ENCODE data around the gene ATL1. TPM values are rescaled to one million over a fixed set of nuclear protein-coding genes. Genes with fewer than 3 reads are reported as not detected.
"Not testable (repeated sequence)": the region's sequence is repeated elsewhere in the genome, so short reads cannot be mapped to it uniquely, and the experiment has no call there.

ATL1 gene
- total RNA-seq, 1 experiment from 2014 or later, result 2.8 TPM

DNA sequence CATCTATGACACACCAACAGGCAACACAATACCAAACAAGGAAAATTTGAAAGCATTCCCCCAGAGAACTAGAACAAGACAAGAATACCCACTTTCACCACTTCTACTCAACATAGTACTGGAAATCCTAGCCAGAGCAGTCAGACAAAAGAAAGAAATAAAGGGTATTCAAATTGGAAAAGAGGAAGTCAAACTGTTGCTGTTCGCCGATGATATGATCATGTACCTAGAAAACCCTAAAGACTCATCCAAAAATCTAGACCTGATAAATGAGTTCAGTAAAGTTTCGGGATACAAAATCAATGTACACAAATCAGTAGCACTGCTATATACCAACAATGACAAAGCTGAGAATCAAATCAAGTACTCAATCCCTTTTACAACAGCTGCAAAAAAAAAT, 8.1 kb upstream of the ATL1 start:
- DNase-seq, result no peak
- no peak overlapping the region for H3K4me3 ChIP-seq (ENCODE audit: insufficient read depth, low read depth, low read length)
- H3K27me3 ChIP-seq (ENCODE audit: control insufficient read depth, insufficient read depth, low read length), result no peaks in the 10 kb centered on the region
- no peaks in the 10 kb centered on the region for H3K36me3 ChIP-seq (replicated peaks; ENCODE audit: control insufficient read depth, insufficient read depth, low read length)

DNA sequence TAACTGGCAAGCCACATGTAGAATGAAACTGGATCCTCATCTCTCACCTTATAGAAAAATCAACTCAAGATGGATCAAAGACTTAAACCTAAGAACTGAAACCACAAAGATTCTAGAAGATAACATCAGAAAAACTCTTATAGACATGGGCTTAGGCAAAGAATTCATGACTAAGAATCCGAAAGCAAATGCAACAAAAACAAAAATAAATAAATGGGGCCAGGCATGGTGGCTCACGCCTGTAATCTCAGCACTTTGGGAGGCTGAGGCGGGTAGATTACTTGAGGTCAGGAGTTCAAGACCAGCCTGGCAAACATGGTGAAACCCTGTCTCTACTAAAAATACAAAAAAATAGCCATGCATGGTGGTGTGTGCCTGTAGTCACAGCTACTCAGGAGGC, 7.1 kb upstream of the ATL1 start:
- not testable (repeated sequence) for DNase-seq; H3K27me3 ChIP-seq (ENCODE audit: control insufficient read depth, insufficient read depth, low read length); H3K4me3 ChIP-seq (ENCODE audit: insufficient read depth, low read depth, low read length); H3K36me3 ChIP-seq (replicated peaks; ENCODE audit: control insufficient read depth, insufficient read depth, low read length)

DNA sequence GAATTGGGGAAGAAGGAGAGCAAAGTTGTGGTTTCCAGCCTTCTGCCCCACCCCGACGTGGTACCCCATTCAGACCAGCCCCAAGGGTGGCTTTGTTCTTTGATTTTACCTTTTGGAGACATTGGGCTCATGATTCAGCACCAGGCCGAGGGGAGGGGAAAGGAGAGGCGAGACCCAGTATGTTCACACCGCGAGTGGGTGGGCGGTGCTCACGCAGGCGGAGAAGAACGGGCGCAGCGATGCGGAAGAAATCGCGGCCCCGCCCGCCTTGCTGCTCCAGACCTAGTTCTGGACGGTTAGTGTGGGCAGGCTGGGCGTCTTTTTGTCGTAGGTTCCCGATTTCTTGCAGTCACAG, 963 bp downstream of the ATL1 start:
- peak; percentile 52 for DNase-seq
- H3K27me3 ChIP-seq (ENCODE audit: control insufficient read depth, insufficient read depth, low read length), result peaks cover 22% of the 10 kb centered on the region
- H3K36me3 ChIP-seq (replicated peaks; ENCODE audit: control insufficient read depth, insufficient read depth, low read length), result no peaks in the 10 kb centered on the region
- peak overlapping the region; percentile 73 for H3K4me3 ChIP-seq (ENCODE audit: insufficient read depth, low read depth, low read length)

DNA sequence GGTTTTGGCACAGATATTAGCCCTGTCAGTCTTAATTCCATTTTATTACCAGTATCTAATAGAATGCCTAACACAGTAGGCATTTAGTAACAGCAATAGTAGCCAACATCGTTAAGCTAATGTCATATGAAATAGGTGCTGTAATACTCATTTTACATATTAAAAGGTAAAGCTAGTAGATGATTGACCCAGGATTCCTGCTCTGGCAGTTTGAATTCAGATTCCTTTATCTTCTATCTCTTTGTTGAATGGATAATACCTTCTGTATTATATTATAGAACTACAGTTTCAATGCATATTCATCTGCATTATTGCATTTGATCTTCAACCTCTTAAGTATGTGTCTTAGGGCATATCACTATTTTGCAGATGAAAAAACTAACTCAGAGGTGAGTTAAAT, 2.9 kb downstream of the ATL1 start:
- Histone ChIP-seq H3K36me3 (replicated peaks; ENCODE audit: control insufficient read depth, insufficient read depth, low read length) (no peaks in the 10 kb centered on the region), H3K4me3 (ENCODE audit: insufficient read depth, low read depth, low read length) (no peak overlapping the region), H3K27me3 (ENCODE audit: control insufficient read depth, insufficient read depth, low read length) (peaks cover 22% of the 10 kb centered on the region)
- DNase-seq, result no peak

DNA sequence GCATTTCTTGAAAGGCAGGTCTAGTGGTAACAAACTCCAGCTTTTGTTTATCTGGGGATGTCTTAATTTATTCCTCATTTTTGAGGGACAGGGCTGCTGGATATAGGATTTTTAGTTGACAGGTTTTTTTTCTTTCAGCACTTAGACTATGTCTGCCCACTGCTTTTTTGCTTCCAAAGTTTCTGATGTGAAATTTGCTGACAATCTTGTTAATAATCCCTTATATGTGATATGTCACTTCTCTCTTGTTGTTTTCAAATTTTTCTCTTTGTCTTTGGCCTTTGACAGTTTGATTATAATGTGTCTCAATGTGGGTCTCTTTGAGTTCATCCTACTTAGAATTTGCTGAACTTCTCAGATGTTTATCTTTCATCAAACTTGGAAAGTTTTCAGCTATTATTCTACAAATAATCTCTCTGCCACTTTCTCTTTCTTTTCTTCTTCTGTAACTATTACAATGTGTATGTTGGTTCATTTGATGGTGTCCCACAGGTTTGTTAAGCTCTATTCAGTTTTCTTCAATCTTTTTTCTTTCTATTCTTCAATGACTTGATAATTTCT, 9.8 kb downstream of the ATL1 start:
- H3K36me3 ChIP-seq (replicated peaks; ENCODE audit: control insufficient read depth, insufficient read depth, low read length), result no peaks in the 10 kb centered on the region
- no peak overlapping the region for H3K4me3 ChIP-seq (ENCODE audit: insufficient read depth, low read depth, low read length)
- DNase-seq, result no peak
- H3K27me3 ChIP-seq (ENCODE audit: control insufficient read depth, insufficient read depth, low read length), result no peaks in the 10 kb centered on the region

DNA sequence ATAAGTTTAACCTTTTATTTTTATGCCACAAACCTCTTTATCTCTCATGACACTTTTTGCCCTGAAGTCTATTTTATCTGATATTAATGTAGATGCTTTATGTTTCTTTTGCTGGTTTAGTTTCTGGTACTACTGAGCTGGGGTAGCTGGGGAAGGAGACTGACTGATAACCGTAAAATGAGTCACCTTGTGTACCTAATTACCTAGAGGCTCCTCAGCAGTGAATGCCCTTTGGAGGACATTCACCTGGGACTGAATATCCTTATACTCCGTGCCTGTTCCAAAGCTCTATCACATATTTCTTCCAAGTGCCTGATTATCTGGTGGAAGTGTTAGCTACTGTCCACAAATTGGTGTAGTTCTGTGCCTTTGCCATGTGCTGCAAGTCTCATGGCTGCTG, 13.9 kb downstream of the ATL1 start:
- no peak for DNase-seq
- no peaks in the 10 kb centered on the region for H3K27me3 ChIP-seq (ENCODE audit: control insufficient read depth, insufficient read depth, low read length)
- H3K4me3 ChIP-seq (ENCODE audit: insufficient read depth, low read depth, low read length), result no peak overlapping the region
- H3K36me3 ChIP-seq (replicated peaks; ENCODE audit: control insufficient read depth, insufficient read depth, low read length), result no peaks in the 10 kb centered on the region

DNA sequence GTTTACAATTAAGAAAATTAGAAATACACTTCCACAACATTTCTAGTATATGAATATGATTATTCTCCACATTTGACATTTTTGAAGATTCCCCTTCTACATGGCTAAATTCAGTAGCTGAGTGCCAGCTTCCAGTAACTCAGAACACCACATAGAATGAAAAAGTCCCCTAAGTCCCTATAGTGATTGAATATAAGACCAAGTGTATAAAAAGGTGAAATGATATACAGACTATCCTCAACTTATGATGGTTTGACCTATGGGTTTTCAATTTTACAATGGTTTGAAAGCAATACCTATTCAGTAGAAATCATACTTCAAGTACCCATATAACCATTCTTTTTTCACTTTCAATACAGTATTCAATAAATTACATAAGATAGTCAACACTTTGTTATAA, 15.8 kb downstream of the ATL1 start:
- no peak overlapping the region for H3K4me3 ChIP-seq (ENCODE audit: insufficient read depth, low read depth, low read length)
- DNase-seq, result no peak
- no peaks in the 10 kb centered on the region for H3K36me3 ChIP-seq (replicated peaks; ENCODE audit: control insufficient read depth, insufficient read depth, low read length)
- no peaks in the 10 kb centered on the region for H3K27me3 ChIP-seq (ENCODE audit: control insufficient read depth, insufficient read depth, low read length)

DNA sequence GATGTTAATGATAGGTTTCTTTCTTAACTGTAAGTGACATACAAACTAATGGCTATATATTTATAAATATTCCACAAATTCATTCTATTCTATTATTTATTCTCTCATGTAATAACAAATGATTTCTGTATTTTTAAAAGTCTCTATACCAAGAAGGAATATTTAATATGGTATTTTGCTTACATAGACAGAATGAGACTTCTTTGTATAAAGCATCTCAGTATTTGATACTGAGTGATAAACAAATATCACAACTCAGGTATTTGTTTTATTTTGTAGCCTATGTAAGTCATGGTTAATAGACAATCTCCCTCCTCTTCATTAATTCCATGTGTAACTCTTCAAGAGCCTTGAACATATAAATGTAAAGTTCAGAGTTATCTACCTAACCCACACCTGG, 18.0 kb downstream of the ATL1 start:
- Histone ChIP-seq H3K36me3 (replicated peaks; ENCODE audit: control insufficient read depth, insufficient read depth, low read length) (no peaks in the 10 kb centered on the region), H3K27me3 (ENCODE audit: control insufficient read depth, insufficient read depth, low read length) (no peaks in the 10 kb centered on the region), H3K4me3 (ENCODE audit: insufficient read depth, low read depth, low read length) (no peak overlapping the region)
- DNase-seq, result no peak

DNA sequence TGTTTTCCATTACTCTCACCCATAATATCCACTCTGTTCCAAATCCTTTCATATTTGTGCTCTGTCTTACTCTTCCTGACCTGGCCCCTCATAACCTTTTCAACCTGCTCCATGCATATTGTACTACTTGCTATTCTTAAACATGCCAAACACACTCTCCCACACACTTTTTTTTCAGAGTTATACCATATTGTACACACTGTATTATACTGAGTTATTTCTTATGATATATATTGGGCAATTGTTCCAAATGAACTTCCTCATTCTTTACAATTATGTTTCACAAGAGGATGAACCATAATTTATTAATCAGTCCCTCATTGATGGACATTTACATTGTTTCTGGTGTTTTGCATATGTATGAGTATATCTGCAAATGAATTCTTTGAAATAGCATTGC, 18.5 kb downstream of the ATL1 start:
- Histone ChIP-seq H3K36me3 (replicated peaks; ENCODE audit: control insufficient read depth, insufficient read depth, low read length) (no peaks in the 10 kb centered on the region), H3K4me3 (ENCODE audit: insufficient read depth, low read depth, low read length) (no peak overlapping the region), H3K27me3 (ENCODE audit: control insufficient read depth, insufficient read depth, low read length) (no peaks in the 10 kb centered on the region)
- no peak for DNase-seq

DNA sequence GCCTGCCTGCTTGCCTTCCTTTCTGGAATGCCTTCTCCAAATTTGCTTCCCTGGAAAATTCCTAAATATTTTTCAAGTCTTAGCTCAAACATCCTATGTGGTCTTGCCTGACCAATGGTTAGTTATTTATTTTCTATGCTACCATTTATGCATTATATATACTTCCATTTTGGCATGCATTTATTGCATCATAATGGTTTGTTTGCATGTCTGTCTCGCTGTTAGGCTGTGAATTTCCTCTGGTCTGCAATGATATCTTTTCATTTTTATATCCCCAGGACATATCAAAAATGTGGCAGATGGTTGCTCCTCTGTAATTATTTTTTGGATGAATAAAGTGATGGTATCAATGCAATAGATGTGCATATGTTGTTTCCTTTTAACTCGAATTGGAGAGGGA, 30.5 kb downstream of the ATL1 start:
- Histone ChIP-seq H3K36me3 (replicated peaks; ENCODE audit: control insufficient read depth, insufficient read depth, low read length) (no peaks in the 10 kb centered on the region), H3K4me3 (ENCODE audit: insufficient read depth, low read depth, low read length) (no peak overlapping the region), H3K27me3 (ENCODE audit: control insufficient read depth, insufficient read depth, low read length) (no peaks in the 10 kb centered on the region)
- DNase-seq, result no peak

DNA sequence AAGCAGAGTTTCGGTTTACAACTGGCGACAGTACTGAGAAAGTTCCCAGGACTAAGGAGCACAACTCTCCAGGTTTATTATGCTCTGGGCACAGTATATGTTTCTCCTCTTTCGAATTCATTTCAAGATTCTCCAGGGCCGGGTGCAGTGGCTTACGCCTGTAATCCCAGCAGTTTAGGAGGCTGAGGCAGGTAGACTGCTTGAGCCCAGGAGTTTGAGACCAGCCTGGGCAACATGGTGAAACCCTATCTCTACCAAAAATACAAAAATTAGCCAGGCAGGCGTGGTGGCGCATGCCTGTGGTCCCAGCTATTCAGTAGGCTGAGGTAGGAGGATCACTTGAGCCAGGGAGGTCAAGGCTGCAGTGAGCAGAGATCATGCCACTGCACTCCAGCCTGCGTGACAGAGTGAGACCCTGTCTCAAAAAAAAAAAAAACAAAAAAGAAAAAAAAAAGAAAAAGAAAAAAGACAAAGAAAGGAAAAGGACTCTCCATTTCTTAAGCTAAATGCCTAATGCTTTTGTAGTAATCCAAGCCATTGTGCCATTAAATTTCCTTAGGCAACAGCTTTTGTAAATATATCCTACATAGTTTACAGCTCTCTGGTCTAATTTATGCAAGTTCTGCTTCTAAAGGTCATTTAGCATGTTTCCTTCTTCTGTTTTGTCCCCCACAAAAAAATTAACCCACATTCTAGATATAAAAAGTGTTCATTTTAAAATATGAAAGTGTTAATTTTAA, 34.8 kb downstream of the ATL1 start:
- no peaks in the 10 kb centered on the region for H3K27me3 ChIP-seq (ENCODE audit: control insufficient read depth, insufficient read depth, low read length)
- no peak overlapping the region for H3K4me3 ChIP-seq (ENCODE audit: insufficient read depth, low read depth, low read length)
- DNase-seq, result no peak
- H3K36me3 ChIP-seq (replicated peaks; ENCODE audit: control insufficient read depth, insufficient read depth, low read length), result no peaks in the 10 kb centered on the region

DNA sequence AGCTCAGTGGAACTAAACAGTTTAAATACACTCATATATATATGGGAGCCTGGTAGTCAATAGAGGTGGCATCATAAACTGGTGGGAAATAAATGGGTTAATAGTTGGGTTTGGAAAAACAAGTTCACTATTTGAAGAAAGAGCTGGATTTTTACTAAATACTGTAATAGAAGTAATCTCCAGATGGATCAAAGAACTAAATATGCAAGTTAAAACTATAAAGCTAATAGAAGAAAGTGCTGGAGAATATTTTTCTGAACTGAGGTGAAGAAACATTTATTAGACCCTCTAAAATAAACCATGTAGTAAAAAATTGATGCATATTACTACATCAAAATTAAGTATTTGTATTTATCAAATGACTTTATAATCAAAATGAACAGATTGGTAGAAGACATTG, 38.8 kb downstream of the ATL1 start:
- H3K4me3 ChIP-seq (ENCODE audit: insufficient read depth, low read depth, low read length), result no peak overlapping the region
- no peak for DNase-seq
- no peaks in the 10 kb centered on the region for H3K27me3 ChIP-seq (ENCODE audit: control insufficient read depth, insufficient read depth, low read length)
- no peaks in the 10 kb centered on the region for H3K36me3 ChIP-seq (replicated peaks; ENCODE audit: control insufficient read depth, insufficient read depth, low read length)

DNA sequence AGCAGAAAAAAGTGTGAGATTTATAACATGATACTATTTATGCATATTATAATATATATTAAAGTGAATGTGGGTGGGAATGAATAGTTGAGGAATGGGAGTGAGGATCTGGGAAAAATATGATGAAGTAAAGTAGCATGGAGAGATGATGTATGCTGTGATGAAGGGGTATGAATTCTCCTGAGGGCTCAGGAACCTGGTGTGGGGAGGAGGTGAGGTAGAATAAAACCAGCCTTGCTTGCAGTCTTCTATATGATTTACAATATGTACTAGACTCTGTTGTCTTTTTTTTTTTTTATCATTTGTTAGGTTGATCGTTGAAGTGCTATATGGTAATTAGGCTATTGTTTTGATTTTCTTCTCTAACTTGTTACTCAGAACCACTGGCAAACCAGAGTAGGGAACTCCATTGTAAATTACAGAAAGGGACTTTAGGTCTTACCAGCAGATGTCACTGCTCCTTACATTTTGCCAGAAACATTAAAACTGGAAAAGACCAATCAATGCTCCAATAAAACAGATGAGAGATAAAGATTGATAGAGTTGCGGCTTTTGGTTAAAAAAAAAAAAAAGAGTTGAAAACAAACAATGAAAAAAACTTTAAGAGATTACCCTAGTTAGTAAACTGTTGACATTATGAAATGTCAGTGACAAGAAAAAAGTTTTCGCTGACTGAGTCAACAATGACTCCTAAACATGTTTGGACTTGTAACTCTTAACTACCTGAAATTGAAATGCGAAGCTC, 39.9 kb downstream of the ATL1 start:
- H3K36me3 ChIP-seq (replicated peaks; ENCODE audit: control insufficient read depth, insufficient read depth, low read length), result no peaks in the 10 kb centered on the region
- DNase-seq, result no peak
- H3K4me3 ChIP-seq (ENCODE audit: insufficient read depth, low read depth, low read length), result no peak overlapping the region
- no peaks in the 10 kb centered on the region for H3K27me3 ChIP-seq (ENCODE audit: control insufficient read depth, insufficient read depth, low read length)

DNA sequence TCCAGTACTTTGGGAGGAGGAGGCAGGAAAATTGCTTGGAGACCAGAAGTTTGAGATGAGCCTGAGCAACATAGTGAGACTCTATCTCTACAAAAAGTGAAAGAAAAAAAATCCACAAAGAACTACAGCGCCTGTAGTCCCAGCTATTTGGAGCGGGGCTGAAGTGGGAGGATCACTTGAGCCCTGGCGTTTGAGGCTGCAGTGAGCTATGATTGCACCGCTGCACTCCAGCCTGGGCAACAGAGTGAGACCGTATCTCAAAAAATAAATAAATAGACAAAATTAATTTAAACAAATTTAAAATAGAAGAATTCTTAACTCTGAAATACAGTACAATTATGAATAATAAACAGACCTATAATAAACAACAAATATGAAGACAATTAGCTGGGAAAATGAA, 40.9 kb downstream of the ATL1 start:
- Histone ChIP-seq H3K27me3 (ENCODE audit: control insufficient read depth, insufficient read depth, low read length) (no peaks in the 10 kb centered on the region), H3K4me3 (ENCODE audit: insufficient read depth, low read depth, low read length) (no peak overlapping the region), H3K36me3 (replicated peaks; ENCODE audit: control insufficient read depth, insufficient read depth, low read length) (no peaks in the 10 kb centered on the region)
- DNase-seq, result no peak

DNA sequence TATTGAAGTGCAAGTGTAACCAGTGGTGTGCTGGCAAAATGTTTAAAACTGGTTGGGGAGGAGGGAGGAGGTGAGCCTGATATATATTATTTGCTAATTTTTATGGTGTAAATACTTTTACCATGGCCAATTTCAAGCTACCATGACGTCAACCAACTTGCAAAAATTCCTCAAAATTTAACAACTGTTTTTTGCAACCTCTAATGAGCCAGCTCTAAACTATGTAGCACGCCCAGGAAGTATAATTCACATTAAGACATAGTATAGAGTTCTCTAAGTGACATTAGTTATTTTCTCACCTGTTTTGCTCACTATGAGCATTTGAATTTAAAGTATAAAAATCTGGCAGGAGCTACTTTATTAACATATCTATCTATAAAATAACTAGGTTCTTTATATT, 41.4 kb downstream of the ATL1 start:
- Histone ChIP-seq H3K27me3 (ENCODE audit: control insufficient read depth, insufficient read depth, low read length) (no peaks in the 10 kb centered on the region), H3K4me3 (ENCODE audit: insufficient read depth, low read depth, low read length) (no peak overlapping the region), H3K36me3 (replicated peaks; ENCODE audit: control insufficient read depth, insufficient read depth, low read length) (no peaks in the 10 kb centered on the region)
- no peak for DNase-seq

Data from H7 (cell line).